ENCODE measurements around the gene MEG3.

MEG3 gene

GRCh38 chr14:100834794-100835547 lies 9.1 kb downstream of the MEG3 start:
- no peak for DNase-seq

DNA sequence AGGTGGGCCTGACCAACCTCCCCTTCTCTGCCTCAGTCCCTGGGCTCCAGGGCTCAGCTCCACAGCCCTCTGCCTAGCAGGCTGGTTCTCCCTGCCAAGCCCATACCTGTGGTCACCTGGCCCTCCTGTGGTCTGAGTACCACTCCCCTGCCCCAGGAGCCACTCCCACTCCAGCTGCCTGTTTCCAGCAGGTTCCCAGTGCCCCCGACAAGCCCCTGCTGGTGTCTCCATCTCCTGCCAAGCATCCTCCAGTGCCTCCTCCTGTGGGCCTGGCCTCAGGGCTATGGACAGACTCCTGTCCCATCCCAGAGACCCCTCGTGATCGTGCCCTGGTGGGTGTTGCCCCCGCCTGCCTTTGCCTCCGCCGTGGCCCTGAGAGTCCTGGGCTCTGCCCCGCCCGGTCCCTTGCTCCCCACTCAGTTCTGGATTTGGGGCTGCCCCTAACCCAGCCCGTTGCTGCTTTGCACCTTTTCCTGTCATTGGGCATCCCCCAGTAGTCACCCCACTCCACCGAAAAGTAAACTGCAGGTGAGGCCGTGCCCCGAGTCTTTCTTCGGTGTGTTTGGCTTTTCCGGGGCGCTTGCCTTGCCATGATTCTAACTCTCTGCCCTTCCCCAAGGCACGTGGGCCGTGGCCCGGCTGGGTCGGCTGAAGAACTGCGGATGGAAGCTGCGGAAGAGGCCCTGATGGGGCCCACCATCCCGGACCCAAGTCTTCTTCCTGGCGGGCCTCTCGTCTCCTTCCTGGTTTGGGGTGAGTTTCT lies 9.8 kb downstream of the MEG3 start:
- no peak for DNase-seq

GRCh38 chr14:100836311-100836805 lies 10.4 kb downstream of the MEG3 start:
- DNase-seq: no peak

DNA sequence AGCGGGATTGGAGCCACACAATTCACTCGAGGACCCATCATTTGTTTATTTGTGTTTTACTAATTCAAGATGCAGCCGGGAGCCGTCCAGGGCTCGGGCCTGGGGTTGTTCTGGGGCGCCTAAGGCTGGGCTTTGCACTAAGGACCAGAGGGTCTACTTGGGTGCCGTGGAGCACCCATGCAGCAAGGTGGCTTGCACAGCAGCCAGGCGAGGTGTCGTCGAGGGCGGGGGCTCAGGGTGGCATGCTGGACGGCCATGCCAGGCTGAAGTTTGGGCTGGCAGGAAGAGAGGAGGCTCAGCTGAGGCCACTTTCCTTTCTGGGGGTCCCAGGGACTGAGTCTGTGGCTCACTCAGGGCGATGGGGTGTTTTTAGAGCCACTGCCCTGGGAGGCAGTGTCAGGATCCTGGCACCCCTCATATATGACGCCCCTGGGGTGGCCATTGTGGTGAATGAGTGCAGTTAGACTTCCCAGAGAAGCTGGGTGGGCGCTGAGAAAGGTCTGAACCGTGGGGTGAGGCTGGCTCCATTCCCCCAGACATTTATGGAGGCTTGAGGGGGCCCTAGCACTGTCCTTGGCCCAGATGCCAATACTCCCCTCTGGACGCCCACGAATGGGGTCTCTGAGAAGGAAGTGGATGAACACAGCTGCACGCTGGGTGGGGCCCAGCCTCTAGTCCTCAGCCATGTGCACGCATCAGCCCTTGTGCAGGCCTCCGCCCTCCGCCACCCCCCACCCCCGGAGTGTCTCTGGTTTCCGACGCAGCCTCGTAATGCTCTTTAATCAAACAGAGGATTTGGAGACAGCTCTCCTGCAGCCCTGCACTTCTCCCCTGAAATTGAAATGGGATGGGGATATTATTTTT lies 11.3 kb downstream of the MEG3 start:
- DNase-seq: no peak

- DNase-seq: no peak
Measured at GRCh38 chr14:100837805-100838350, 12.0 kb downstream of the MEG3 start.

DNA sequence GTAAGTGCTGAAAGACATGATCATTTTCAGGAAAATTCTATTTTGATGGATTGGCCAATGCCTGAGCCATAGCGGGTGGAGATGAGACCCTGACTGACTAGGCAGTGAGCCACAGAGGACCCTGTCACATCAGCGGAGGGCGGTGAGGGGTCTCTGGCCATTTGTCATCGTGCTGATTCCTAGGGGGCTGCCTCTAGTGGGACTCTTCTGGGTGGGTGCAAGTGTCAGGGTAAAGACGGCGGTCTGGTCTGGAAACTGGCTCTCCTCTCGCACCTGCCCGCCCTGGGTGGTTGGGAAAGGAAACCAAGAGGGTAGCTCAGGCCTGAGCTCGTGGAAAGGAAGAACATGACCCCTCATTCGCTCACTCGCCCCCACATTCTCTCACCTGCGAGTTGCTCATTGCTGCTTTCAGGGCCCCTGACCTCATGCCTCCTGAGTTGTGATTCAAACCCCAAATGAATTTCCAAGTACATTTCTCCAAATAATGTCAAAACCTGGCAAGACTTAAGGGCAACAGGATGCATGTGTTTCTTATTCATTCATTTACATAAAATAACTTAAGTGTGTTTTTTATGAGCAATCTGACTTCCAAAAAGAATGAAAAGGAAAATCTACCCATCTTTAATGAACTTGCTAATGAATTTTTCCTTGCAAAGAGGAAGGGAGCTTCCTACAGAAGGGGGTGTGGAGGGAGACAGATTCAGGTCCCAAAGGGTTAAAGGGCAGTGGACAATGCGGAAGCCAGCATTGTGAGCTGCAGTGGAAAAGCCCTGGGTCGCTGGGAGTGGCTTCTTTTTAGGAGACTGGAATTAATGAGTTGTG lies 12.8 kb downstream of the MEG3 start:
- DNase-seq: no peak

GRCh38 chr14:100839315-100839585 lies 13.3 kb downstream of the MEG3 start:
- no peak for DNase-seq

DNA sequence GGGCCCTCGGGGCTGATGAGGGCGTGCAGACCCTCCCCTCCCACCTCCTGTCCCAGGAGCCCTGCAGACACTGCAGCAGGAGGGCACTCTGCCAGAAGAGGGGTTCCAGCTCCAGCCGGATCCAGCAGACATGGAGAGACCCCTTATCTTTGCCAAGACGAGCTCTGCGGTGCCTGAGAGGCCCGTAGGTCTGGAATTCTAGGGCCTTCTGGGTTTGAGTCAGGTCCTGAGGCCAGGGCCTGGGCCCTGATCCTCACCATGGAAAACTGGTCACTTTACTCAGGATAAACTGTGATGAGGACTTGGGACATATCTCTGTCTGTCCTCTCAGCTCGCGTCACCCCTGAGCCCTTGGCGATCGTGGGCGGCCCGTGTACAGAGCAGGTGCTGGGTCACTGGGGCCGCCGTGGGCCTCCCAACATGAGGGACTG lies 13.8 kb downstream of the MEG3 start:
- DNase-seq: no peak

DNA sequence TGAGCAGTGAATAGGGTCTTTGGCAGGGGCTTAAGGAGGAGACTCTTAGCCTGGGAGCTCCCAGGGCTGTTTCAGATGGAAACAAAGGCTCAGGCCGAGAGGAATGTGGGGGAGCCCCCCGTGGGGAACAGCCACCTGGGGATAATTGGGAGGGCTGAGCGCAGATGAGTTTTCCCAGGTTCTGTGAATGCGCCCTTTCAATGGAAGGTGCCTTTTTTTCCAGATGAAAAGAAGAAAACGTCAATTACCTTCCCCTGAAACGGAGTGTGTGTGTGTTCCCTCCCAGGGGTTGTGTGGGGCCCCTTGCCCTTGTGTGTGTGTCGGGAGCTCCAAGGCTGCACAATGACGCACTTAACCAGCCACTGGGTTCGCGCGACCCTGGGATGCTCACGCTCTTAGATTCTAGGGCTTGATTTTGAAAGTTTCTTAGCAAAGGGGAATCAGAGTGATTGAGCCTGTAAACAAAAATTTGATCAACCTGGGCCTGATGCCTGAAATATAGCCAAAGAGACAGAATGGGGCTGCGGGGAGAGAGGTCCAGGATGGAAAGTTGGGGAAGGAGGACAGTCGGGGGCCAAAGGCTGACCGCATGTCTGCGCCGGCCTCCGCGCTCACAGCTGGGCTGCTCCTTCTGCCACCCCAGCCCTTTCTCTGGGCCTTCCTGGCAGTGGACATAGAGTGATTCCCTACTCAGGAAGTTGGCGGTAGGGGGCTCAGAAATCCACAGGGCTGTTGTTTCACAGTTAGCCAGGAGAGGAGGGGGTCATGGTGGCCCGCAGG lies 14.6 kb downstream of the MEG3 start:
- no peak for DNase-seq

DNA sequence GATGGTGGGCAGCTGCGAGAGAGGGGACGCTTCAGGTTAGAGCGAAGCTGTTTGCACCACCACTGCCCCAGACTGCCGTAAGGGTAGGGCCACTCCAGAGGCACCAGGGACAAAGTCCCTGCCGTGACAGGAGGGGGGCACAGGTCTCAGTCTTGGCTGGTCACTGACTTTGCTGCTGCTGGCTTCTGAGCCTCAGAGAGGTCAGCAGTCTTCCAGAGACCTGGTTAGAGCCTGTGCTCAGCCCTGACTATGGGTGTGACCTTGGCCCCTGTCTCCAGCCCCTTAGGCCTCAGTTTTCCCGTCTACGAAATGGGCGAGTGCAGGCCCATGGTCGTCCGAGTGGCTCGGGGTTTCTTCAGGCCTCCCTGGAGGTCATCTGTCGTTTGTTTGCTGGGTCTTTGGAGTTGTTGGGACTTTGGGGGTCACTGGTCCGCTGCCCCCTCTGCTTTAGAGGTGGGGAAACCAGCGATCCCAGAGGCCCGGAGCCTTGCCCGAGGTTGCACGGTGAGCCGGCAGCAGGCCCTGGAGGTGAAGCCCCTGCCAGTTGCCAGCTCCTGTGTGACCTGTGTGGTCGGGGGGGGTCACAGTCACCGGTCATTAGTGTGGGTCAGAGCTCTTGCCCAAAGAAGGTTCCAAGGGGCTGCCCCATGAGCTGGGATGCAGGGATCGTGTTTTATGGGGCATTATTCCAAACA lies 15.3 kb downstream of the MEG3 start:
- DNase-seq: no peak

DNA sequence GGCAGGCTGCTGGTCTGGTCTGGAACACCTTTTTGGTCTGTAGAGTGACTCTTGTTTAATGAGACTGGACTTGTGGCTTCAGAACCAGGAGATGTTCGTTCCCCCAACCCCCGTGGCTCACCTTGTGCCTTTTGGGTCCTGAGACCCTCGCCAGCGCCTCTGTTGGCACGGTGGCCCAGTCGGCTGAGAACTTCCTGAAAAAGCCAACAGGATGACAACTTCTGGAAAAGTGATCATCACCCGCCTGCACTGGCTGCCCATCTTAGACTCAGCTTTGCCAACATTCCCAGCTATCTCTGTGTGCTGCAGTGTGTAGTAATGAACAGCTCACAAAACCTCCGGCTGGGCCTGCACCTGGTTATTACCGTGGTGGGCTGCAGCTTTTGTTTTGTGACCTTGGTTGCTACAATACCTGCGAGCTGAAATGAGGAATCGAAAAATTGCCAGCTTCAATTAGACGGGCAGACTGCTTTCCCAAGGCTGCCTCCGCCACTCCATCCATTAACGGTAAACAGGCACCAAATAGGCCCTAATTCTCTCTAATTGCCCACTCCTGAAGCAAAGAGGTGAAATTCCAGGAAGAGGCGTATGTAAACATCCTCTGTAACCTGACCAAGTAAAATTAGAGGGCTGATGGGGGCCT lies 16.0 kb downstream of the MEG3 start:
- peak; percentile 21 for DNase-seq

DNA sequence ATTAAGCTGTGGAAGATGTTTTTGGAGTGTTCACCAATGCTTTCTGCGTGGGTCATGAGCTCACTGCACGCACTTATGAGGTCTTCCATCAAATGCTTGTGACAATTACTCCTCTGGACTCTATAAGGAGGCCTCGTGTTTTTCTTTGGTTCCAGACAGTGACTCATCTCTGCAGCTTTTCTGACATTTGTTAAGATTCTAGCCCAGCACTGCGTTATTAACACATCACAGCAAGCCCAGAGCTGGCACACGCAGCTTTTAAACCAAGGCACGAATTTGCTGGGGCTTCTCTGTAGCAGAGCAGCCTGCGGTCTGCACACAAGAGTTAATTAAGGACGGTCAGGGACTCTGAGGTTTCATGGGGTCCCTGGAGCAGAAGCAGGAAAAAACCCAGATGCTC lies 16.9 kb downstream of the MEG3 start:
- peak; percentile 32 for DNase-seq

DNA sequence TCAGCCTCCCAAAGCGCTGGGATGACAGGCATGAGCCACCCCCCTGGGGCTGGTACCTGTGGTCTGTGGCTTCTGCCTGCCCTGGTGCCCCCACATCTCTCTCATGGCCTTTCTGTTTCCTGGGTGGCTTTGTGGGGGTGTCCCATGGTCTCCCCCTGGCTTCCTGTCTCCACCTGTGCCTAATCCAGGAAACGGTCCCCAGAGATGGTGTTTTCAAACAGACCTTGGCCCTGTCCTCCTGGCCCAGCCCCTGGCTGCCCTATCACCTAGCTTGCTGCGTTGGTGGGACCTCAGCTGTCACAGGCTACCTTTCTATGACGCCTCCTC lies 18.1 kb downstream of the MEG3 start:
- DNase-seq: no peak

DNA sequence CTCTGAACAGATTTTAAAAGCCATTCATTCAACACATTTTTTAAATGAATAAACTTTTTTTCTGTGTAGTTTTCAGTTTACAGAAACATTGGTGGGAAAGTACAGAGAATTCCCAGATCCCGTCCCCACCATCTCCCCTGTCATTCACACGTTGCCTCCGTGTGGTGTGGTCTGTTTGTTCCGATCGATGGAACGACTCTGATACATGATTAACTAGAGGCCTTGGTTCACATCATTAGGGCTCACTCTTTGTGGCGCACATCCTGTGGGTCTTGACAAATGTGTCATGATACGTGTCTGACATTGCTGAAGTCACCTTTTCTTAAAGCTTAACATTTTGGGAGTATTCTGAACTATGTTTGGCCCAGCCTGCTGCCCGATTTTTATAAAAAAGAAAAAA lies 18.5 kb downstream of the MEG3 start:
- no peak for DNase-seq

GRCh38 chr14:100844846-100845245 lies 18.9 kb downstream of the MEG3 start:
- DNase-seq: no peak

DNA sequence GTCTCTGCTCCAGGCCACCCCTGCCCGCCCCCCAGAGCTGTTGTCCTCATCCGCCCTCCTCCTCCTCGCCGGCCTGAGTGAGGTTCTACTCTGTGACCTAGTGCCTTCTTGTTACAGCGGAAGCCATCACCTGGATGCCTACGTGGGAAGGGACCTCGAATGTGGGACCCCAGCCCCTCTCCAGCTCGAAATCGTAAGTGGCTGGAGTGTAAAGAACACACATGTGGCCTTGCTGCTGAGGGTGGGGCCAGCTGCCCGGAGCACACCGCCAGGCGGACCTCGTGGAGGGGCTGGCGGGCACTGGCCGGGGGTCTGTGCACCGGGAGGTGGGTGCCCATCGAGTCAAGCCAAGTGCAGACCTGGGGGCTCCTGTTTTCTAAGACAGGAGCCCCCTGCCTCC lies 19.4 kb downstream of the MEG3 start:
- no peak for DNase-seq

GRCh38 chr14:100846309-100846859 lies 20.5 kb downstream of the MEG3 start:
- no peak for DNase-seq

DNA sequence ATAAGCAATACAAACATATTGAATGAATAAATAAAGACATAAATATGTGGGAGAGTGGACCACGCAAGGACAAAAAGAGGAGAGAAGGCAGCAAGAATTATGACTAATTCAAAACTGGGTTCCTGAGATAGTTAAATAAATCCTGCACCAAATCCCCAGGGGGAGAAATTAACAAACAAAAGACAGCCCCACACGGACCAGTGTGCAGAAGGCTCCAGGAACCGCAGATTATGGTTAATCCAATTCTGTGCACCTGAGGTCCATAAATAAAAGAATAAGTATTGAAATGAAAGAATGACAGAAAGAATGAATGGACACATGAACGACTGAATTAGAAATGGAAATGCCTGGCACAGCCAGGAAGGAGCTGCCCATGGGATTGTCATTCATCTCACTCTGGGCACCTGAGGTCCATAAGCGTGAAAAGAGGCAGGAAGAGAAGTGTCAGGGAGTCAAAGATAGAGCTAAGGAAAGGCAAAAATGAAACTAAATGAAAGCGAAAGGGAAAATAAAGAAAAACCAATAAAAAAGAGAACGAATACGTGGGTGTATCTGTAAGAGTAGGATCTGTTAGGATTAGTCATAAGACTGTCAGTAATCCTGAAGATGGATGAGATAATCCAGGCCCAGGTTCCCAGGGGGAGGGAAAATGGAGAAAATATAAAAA lies 23.3 kb downstream of the MEG3 start:
- DNase-seq: no peak

DNA sequence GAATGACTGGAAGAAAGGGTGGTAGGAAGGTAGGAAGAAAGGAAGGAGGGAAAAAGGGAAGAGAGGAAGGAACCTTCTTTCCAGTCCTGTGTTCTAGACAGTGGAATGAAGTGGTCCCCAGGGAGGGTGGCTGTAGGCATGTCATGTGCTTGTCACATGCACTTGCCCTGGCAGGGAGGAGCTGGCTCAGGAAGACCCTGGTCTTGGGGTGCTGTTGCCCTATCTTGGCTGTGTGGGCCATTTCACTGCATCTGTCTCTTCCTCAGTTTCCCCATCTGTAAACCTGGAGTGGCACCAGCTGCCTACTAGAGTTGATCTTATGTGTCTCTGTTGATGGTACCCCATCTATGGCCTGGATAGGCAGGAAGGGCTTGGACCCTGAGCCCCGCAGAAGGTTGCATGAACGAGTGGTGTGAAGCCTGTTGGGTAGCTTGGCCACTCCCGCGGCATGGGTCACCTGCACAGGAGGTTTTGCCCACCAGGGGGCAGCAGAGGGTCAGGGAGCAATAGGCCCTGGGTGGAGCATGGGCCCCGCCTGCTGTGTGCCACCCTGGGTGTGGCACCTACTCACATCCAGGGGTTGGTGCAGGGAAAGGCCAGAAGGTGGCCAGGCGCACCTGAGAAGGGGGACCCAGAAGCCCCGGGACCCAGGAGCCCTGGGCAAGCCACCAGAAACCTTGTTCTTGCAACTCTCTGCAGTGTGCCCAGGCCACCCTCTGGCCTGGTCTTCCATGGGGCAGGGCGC lies 25.1 kb downstream of the MEG3 start:
- DNase-seq: no peak

Measured in NCI-H2171 treated with DMSO at 0.1 percent for 48 hours (cell line).